H1 (cell line): ENCODE results near the gene CCDC8. TPM values are rescaled to one million over a fixed set of nuclear protein-coding genes. Genes with fewer than 3 reads are reported as not detected.

ENCODE experiments used
- CTBP2 ChIP-seq: IDR thresholded peaks from 2 replicates; pipeline ENCODE4 v1.7.0; 2011; ENCODE audit warnings: borderline replicate concordance, mild to moderate bottlenecking, moderate library complexity, mixed read lengths, low read length; ENCODE audit not compliant: insufficient read depth, insufficient read length
- polyA plus RNA-seq, 7 experiments: library from polyadenylated mRNA; depleted of rRNA in 3 of 7; stranded (reverse) in 5 of 7; unstranded in 2 of 7; fragments of >200 nt in 5 of 7; fragments of 200-250 nt in 2 of 7; gene quantifications; 1 replicate in 5 of 7; 2 replicates in 1 of 7; 4 replicates in 1 of 7; pipeline versions ENCODE4 v1.2.1 to v1.2.3, GENCODE V29; 2011 to 2013; ENCODE audit warnings: missing spikeins in 2 of 7, mixed read lengths in 2 of 7
- total RNA-seq: library from RNA; stranded (reverse); fragmentation: NEBNext Ultra II Directional; extraction: Animal tissue kit (Norgen Biotek cat#: 25700); gene quantifications from 2 replicates; pipeline ENCODE4 v1.2.1, GENCODE V29; 2021

The CCDC8 gene
- total and polyA plus RNA-seq, 2 of the 8 experiments (the other 6 are each of a cell fraction or from before 2014, with no cell fraction given) = 4.9 to 13.6 TPM

DNA sequence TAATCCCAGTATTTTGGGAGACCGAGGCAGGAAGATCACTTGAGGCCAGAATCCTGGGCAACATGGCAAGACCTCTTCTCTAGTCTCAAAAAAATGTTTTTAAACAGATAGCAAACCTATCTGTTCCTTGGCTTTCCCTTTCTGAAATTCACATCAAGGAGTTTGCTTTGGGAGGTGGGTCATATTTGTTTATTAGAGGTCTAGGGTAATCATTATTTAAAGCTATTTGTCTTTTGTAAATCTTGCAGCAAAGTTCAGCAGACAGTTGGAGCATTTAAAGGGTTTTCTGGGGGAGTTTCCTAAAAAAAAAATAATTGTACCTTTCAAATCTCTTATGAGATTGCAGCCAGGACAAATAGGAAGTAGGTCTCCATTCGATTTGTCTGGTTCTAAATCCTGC lies 49.0 kb downstream of the CCDC8 start (continued):
- no peak for TF ChIP-seq CTBP2
